HepG2 (cell line): Measurements from ENCODE around the gene TXNL4A. TPM values are rescaled to one million over a fixed set of nuclear protein-coding genes. Genes with fewer than 3 reads are reported as not detected.

Experiments used
- ATAC-seq: fragments of 200-7000 bp; cut with Tn5 transposase; 3 replicates; pipeline ENCODE4 v1.9.1; 2020; ENCODE audit warnings: mild to moderate bottlenecking, moderate library complexity
- BruUV-seq: library from RNA; stranded (reverse); fragments of 400-500 nt; replicated peaks from 2 replicates; lab custom pipeline; 2021; lab: Mats Ljungman, UMichigan
- CTCF ChIA-PET: fragments of 300-600 bp; formaldehyde crosslinking; extraction: SDS; loops from one replicate; lab custom pipeline; 2021; ENCODE audit warnings: low total read pairs, inconsistent platforms, low intra/inter-chr PET ratio; lab: Yijun Ruan, JAX
- POLR2A ChIA-PET: fragments of 350-600 bp; sonication (Branson Sonifier 250); formaldehyde crosslinking; loops from one replicate; lab custom pipeline; 2020; ENCODE audit warnings: antibody characterized with exemption, inconsistent platforms; lab: Yijun Ruan, JAX
- DNase-seq: peaks from one replicate; pipeline ENCODE4 v3.0.0-alpha.2; 2015; ENCODE audit warnings: low spot score
- FAIRE-seq: peaks from 3 replicates; lab custom pipeline; 2011; peaks lifted over from hg19 to GRCh38; lab: Jason Lieb, UNC
- H2AFZ ChIP-seq: one replicate; pipeline ENCODE4 v1.6.1; 2011; ENCODE audit warnings: low read length, inconsistent platforms
- H3K27ac ChIP-seq: fragments of 300-600 bp; 3 replicates; pipeline ENCODE4 v1.8.0; 2011; ENCODE audit warnings: mixed run types, mild to moderate bottlenecking, mixed read lengths, low read length, inconsistent platforms; ENCODE audit not compliant: insufficient read depth; ENCODE audit errors: extremely low read length
- H3K27me3 ChIP-seq, 2 experiments: fragments of 200-600 bp in 1 of 2; 2 replicates in 1 of 2; 3 replicates in 1 of 2; pipeline versions ENCODE4 v1.6.0 to v1.8.0; 2011; ENCODE audit warnings: low read length in 2 of 2, mild to moderate bottlenecking in 2 of 2, moderate library complexity in 2 of 2, inconsistent platforms in 1 of 2; ENCODE audit not compliant: insufficient read depth in 2 of 2, control insufficient read depth in 1 of 2
- H3K36me3 ChIP-seq, 2 experiments: fragments of 200-600 bp in 1 of 2; replicated peaks in 1 of 2; 2 replicates in 1 of 2; 3 replicates in 1 of 2; pipeline versions ENCODE4 v1.5.1 to v1.8.0; 2011; ENCODE audit warnings: low read length in 2 of 2, inconsistent platforms in 1 of 2; ENCODE audit not compliant: insufficient read depth in 2 of 2, control insufficient read depth in 1 of 2
- H3K4me1 ChIP-seq: 2 replicates; pipeline ENCODE4 v1.5.1; 2012; ENCODE audit warnings: low read length, inconsistent platforms; ENCODE audit not compliant: insufficient read depth
- H3K4me2 ChIP-seq: 2 replicates; pipeline ENCODE4 v1.6.0; 2011; ENCODE audit warnings: low read depth, low read length, inconsistent platforms
- H3K4me3 ChIP-seq, 3 experiments: fragments of 200-600 bp in 1 of 3; sonication (generic), shearing (Covaris generic) in 1 of 3; replicated peaks in 1 of 3; 2 replicates each; pipeline ENCODE4 v1.5.1; 2011 to 2016; ENCODE audit warnings: low read length in 3 of 3, inconsistent platforms in 2 of 3, low read depth in 2 of 3, mild to moderate bottlenecking in 2 of 3, control low read depth in 1 of 3, mixed read lengths in 1 of 3; ENCODE audit not compliant: insufficient read depth in 1 of 3
- H3K79me2 ChIP-seq: one replicate; pipeline ENCODE4 v1.6.1; 2011; ENCODE audit warnings: low read length, inconsistent platforms; ENCODE audit not compliant: insufficient read depth
- H3K9ac ChIP-seq: 2 replicates; pipeline ENCODE4 v1.6.0; 2011; ENCODE audit warnings: mild to moderate bottlenecking, low read depth, low read length, inconsistent platforms; ENCODE audit not compliant: insufficient read depth
- H3K9me3 ChIP-seq: 2 replicates; pipeline ENCODE4 v1.5.1; 2012; ENCODE audit warnings: mild to moderate bottlenecking, low read length
- H4K20me1 ChIP-seq: 2 replicates; pipeline ENCODE4 v1.6.0; 2011; ENCODE audit warnings: inconsistent platforms, mild to moderate bottlenecking, low read length, moderate library complexity; ENCODE audit not compliant: insufficient read depth
- ATF6 ChIP-seq: sonication (generic); formaldehyde crosslinking; conservative IDR thresholded peaks from 2 replicates; pipeline ENCODE4 v1.4.0; 2020; ENCODE audit warnings: missing genetic modification reagents
- FOXJ3 ChIP-seq: sonication (generic); formaldehyde crosslinking; IDR thresholded peaks from 2 replicates; pipeline ENCODE4 v1.4.0; 2020; ENCODE audit warnings: missing genetic modification reagents, mild to moderate bottlenecking, borderline replicate concordance
- FOXK2 ChIP-seq: fragments of 450-650 bp; IDR thresholded peaks from 2 replicates; pipeline ENCODE4 v1.6.1; 2016
- FOXM1 ChIP-seq: sonication (generic); formaldehyde crosslinking; IDR thresholded peaks from 2 replicates; pipeline ENCODE4 v1.5.0; 2020; ENCODE audit warnings: missing genetic modification reagents
- FOXO4 ChIP-seq: sonication (generic); formaldehyde crosslinking; conservative IDR thresholded peaks from 2 replicates; pipeline ENCODE4 v1.8.1; 2023; ENCODE audit warnings: missing genetic modification reagents
- HNF4G ChIP-seq, 2 experiments: sonication (generic) in 1 of 2; formaldehyde crosslinking in 1 of 2; IDR thresholded peaks; 2 replicates each; pipeline versions ENCODE4 v1.4.0 to v1.6.1; 2011 to 2020; ENCODE audit warnings: borderline replicate concordance in 2 of 2, low read depth in 2 of 2, mild to moderate bottlenecking in 2 of 2, low read length in 1 of 2, missing genetic modification reagents in 1 of 2, moderate library complexity in 1 of 2
- KDM6A ChIP-seq: IDR thresholded peaks from 2 replicates; pipeline ENCODE4 v1.6.1; 2016; ENCODE audit warnings: low read depth
- MEF2D ChIP-seq: sonication (generic); formaldehyde crosslinking; IDR thresholded peaks from 2 replicates; pipeline ENCODE4 v1.5.1; 2020; ENCODE audit warnings: mild to moderate bottlenecking, missing genetic modification reagents
- SATB2 ChIP-seq: sonication (generic); formaldehyde crosslinking; IDR thresholded peaks from 2 replicates; pipeline ENCODE4 v1.5.0; 2020; ENCODE audit warnings: missing genetic modification reagents
- SPEN ChIP-seq: sonication (generic); formaldehyde crosslinking; IDR thresholded peaks from 2 replicates; pipeline ENCODE4 v1.5.1; 2020; ENCODE audit warnings: low read depth, mild to moderate bottlenecking, missing genetic modification reagents
- TAF1 ChIP-seq: sonication (generic); formaldehyde crosslinking; IDR thresholded peaks from 2 replicates; pipeline ENCODE4 v1.4.0; 2020; ENCODE audit warnings: missing genetic modification reagents
- ZNF251 ChIP-seq: sonication (generic); formaldehyde crosslinking; IDR thresholded peaks from 2 replicates; pipeline ENCODE4 v1.9.0; 2021; ENCODE audit warnings: mild to moderate bottlenecking, missing genetic modification reagents
- ZNF263 ChIP-seq: sonication (generic); formaldehyde crosslinking; IDR thresholded peaks from 2 replicates; pipeline ENCODE4 v1.4.0; 2020; ENCODE audit warnings: missing genetic modification reagents
- ZNF281 ChIP-seq: sonication (generic); formaldehyde crosslinking; IDR thresholded peaks from 2 replicates; pipeline ENCODE4 v1.4.0; 2020; ENCODE audit warnings: missing genetic modification reagents, borderline replicate concordance
- ZNF496 ChIP-seq: sonication (generic); formaldehyde crosslinking; IDR thresholded peaks from 2 replicates; pipeline ENCODE4 v1.8.1; 2023; ENCODE audit warnings: mild to moderate bottlenecking, moderate library complexity, missing genetic modification reagents; ENCODE audit not compliant: insufficient replicate concordance
- ZNF737 ChIP-seq: sonication (generic); formaldehyde crosslinking; IDR thresholded peaks from 2 replicates; pipeline ENCODE4 v1.5.0; 2020; ENCODE audit warnings: missing genetic modification reagents, mild to moderate bottlenecking, borderline replicate concordance
- WGBS: methylation state at CpG from one replicate; pipeline ENCODE4 v1.1.6; 2017; ENCODE audit warnings: low lambda C conversion rate; 5-methylcytosine and 5-hydroxymethylcytosine counted together
- in situ Hi-C: cut with HindIII; loops from 2 replicates; pipeline ENCODE4 v1.10.0; 2017; ENCODE audit warnings: low pct_unique_long_range_greater_than_20kb; ENCODE audit not compliant: extremely low pct_ligation_motif_present
- intact Hi-C: fragments of 100-400 bp; cut with micrococcal nuclease; formaldehyde crosslinking; loops from one replicate; pipeline ENCODE4 v1.10.0; 2022; ENCODE audit not compliant: unreplicated experiment
- polyA plus RNA-seq, 8 experiments: library from polyadenylated mRNA; depleted of rRNA in 3 of 8; stranded (reverse) in 7 of 8; unstranded in 1 of 8; fragments of >200 nt; fragmentation: Illumina TruSeq in 4 of 8; extraction: Trizol in 4 of 8; gene quantifications; 2 replicates each; pipeline versions ENCODE4 v1.2.1 to v1.2.3, GENCODE V29; 2011 to 2016; ENCODE audit warnings: low read depth in 4 of 8, missing spikeins in 1 of 8, mixed read lengths in 1 of 8; ENCODE audit not compliant: insufficient read depth in 1 of 8
- total RNA-seq, 5 experiments: library from RNA; depleted of rRNA; stranded (reverse); fragments of >200 nt; fragmentation: Illumina TruSeq; extraction: Trizol; gene quantifications; 2 replicates each; pipeline ENCODE4 v1.2.3, GENCODE V29; 2016; ENCODE audit warnings: low read depth in 1 of 5

The TXNL4A gene
- total and polyA plus RNA-seq, 2 of the 13 experiments (the other 11 are each of a cell fraction or from before 2014, with no cell fraction given): 172 to 202 TPM

- ATAC-seq (no peak), DNase-seq (no peak), FAIRE-seq (no peak)
- no peak for TF ChIP-seq ATF6 (CRISPR knock-in tag)
- no peak for TF ChIP-seq SATB2
- TF ChIP-seq KDM6A: no peak
- TF ChIP-seq HNF4G (IDR thresholded peaks at IDR 0.05; ENCODE audit: borderline replicate concordance, low read depth, low read length): no peak
- no peak for TF ChIP-seq HNF4G (CRISPR knock-in tag; IDR thresholded peaks at IDR 0.05; ENCODE audit: borderline replicate concordance, low read depth)
- no peak for TF ChIP-seq MEF2D (CRISPR knock-in tag)
- no peak for TF ChIP-seq ZNF737 (CRISPR knock-in tag)
- no peak for TF ChIP-seq FOXJ3 (CRISPR knock-in tag)
- TF ChIP-seq TAF1: no peak
- TF ChIP-seq ZNF263: no peak
- TF ChIP-seq FOXO4: no peak
- no peak for TF ChIP-seq ZNF496 (CRISPR knock-in tag)
- no peak for TF ChIP-seq ZNF251
- TF ChIP-seq ZNF281: no peak
- TF ChIP-seq FOXM1 (CRISPR knock-in tag): no peak
- TF ChIP-seq FOXK2: no peak
- no peak for TF ChIP-seq SPEN
- Histone ChIP-seq H3K27me3 (no peaks in the 10 kb centered on the region), H3K27ac (no peak overlapping the region), H3K36me3 (no peaks in the 10 kb centered on the region), H3K4me3 (no peak overlapping the region), H4K20me1 (no peaks in the 10 kb centered on the region), H3K4me1 (peaks cover 21% of the 10 kb centered on the region), H3K9me3 (peaks cover 17% of the 10 kb centered on the region), H2AFZ (no peak overlapping the region), H3K79me2 (no peaks in the 10 kb centered on the region), H3K9ac (no peak overlapping the region), H3K4me2 (no peak overlapping the region)
- POLR2A ChIA-PET: no interaction called here
- in situ Hi-C loops (no loop called here), intact Hi-C loops (no loop called here)
- no TSS peak for BruUV-seq
- 75% methylated on average over 2 of the region's 3 CpGs for WGBS
- CTCF ChIA-PET: no interaction called here
Observed at GRCh38 chr18:80000877-80001276, 12.5 kb upstream of the TXNL4A start.
